SH-SY5Y (cell line): ENCODE data around the gene PRRC2A.

Experiments
- GATA2 ChIP-seq: IDR thresholded peaks from 2 replicates; pipeline ENCODE4 v1.6.1; 2011; ENCODE audit warnings: mild to moderate bottlenecking, low read depth, low read length
- GATA3 ChIP-seq: IDR thresholded peaks from 2 replicates; pipeline ENCODE4 v1.6.1; 2011; ENCODE audit warnings: low read depth, mild to moderate bottlenecking, low read length, moderate library complexity

GRCh38 chr6:31579119-31579505 lies 41.4 kb upstream of the PRRC2A start:
- no peak for TF ChIP-seq GATA2
- no peak for TF ChIP-seq GATA3
